ENCODE measurements around the gene SCFD1.
"Not testable (repeated sequence)": the region's sequence is repeated elsewhere in the genome, so short reads cannot be mapped to it uniquely, and the experiment has no call there.

SCFD1 gene, protein sequence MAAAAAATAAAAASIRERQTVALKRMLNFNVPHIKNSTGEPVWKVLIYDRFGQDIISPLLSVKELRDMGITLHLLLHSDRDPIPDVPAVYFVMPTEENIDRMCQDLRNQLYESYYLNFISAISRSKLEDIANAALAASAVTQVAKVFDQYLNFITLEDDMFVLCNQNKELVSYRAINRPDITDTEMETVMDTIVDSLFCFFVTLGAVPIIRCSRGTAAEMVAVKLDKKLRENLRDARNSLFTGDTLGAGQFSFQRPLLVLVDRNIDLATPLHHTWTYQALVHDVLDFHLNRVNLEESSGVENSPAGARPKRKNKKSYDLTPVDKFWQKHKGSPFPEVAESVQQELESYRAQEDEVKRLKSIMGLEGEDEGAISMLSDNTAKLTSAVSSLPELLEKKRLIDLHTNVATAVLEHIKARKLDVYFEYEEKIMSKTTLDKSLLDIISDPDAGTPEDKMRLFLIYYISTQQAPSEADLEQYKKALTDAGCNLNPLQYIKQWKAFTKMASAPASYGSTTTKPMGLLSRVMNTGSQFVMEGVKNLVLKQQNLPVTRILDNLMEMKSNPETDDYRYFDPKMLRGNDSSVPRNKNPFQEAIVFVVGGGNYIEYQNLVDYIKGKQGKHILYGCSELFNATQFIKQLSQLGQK

DNA sequence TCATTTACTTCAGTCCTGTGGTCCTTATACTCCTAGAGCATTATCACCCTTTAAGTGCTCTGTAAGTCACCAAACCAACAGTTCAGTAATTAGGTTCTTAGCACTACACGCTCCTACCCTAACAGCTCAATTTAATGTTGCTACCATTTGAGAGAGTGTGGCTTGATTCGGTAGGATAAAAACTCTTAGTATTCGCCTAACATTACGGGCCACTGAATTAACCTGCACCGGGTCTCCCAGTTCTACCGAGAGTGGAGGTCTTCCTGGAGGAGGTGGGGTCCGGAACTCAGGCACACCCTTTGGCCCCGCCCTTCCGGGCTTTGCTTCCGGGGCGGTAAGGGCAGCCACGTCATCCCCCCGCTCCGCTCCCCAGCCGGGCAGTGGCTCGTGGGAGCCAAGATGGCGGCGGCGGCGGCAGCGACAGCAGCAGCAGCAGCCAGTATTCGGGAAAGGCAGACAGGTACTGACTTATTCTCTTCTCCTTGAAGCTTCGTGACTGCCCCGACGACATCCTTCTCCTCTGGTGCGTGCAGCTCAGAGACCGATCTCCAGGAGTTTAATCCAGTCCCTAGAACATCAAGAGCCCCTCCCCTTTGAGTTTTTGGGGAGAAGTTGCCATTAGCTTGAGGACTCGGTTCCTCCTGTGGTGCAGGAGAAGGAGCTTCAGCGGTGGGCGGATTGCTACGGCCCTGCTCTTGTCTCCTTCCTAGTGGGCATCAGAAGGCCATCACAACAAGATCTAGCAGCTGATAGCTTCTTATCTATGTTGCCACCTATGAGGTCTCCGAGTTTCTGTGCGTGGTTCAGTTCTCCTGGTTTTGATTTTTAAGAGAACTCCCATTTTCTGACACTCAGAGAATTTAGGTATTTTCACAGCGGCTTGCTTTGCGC is at the start of gene SCFD1:
TSS of gene SCFD1 (plus strand) at position 380 of the 891 bp plus-strand sequence. CDS start at position 400, 20 bp downstream.
- DNase-seq = peak; percentile 98

DNA sequence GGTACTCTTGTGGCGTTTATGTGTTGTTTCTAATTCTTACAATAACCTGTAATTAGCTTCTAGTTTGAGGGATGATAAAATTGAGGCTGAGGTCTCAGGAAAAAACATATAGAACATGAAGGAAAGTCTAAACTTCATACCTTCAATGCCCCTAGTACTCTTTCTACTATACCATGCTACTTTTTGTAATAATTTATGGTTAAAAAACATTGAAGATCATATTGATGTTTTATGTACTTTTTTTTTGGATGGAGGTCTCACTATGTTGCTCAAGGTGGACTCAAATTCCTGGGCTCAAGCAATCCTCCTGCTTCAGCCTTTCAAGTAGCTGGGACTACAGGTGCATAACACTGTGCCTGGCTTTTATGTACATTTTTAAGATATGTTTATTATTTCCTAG is 49.3 kb upstream of the SCFD1 start:
- no peak for DNase-seq

DNA sequence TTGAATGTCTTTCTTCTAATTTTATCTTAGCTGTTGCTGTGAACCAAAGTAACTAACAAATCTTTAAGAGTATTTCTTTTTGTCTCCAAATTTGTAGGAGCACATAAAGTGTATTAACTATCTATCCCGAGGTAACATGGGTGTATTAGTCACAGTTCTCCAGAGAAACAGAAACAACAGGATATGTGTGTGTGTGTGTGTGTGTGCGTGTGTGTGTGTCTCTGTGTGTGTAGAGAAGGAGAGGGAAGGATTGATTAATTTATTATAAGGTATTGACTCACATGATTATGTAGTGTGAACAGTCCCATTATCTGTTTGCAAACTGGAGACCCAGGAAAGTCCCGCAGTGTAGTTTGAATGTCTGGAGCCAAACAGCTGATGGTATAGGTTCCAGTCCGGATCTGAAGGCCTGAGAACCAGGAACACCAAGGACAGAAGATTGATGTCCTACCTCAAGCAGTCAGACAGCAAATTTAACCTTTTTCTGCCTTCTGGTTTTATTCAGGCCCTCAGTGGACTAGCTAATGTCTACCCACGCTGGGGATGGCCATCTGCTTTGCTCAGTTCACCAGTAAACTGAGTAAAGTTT is 48.8 kb upstream of the SCFD1 start:
- DNase-seq = no peak

DNA sequence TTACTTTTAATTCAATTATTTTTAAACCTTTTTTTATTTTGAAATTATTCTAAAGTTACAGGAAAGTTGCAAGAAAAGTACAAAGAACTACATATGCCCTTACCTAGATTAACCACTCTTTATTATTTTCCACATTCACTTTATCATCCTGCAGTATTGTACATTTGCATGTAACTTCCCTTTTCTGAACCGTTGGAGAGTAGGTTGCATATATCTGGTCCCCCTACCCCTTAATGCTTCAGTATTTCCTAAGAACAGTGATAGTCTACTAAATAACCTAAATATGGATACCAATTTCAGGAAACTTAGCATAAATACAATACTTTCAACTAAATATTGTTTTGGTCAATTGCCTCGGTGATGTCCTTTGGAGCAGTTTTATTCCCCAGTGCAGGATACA is 48.2 kb upstream of the SCFD1 start:
- no peak for DNase-seq

DNA sequence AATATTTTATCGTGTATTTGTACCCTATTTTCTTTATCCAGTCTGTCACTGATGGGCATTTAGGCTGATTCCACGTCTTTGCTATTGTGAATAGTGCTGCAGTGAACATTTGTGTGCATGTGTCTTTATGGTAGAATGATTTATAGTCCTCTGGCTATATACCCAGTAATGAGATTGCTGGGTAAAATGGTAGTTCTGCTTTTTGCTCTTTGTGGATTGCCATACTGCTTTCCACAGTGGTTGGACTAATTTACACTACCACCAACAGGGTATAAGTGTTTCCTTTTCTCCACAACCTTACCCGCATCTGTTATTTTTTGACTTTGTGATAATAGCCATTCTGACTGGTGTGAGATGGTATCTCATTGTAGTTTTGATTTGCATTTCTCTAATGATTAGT is 47.3 kb upstream of the SCFD1 start:
- DNase-seq = not testable (repeated sequence)

DNA sequence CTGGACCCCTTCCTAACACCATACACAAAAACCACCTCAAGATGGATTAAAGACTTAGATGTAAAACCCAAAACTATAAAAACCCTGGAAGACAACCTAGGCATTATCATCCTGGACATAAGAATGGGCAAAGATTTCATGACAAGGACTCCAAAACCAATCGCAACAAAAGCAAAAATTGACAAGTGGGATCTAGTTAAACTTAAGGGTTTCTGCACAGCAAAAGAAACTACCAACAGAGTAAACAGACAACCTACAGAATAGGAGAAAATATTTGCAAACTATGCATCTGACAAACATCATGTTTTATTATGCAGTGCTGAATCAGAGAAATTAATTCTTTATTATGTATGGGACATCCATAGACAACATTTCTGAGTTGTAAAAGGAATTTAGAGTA is 45.8 kb upstream of the SCFD1 start:
- not testable (repeated sequence) for DNase-seq

DNA sequence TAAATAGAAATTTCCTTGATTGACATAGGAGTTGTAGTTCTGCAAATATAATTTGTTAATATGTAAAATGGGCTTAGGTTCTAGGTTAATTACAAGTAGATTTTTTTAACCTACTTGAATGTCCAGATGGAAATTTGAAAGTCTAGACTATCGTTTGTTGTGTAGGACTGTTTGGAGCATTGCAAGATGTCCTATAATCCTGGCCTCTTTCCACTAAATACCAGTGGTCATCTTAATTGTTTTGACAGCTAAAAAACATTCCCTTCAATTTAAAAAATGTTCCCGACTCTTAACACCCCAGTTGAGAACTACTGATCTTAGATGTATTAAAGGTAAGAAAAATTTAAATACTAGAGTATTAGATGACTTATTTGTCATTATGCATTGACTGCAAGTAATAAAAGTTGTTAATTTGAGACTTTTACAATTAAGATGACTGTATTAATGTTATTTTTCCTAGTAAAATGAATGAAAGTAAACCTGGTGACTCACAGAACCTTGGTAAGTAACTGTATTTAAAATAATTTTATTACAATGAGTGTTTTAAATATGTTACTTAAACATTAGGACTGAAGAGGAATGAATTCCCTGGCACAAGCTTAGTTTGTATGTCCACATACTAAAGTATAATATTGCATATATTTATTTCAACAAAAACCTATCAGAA is 41.4 kb upstream of the SCFD1 start:
- DNase-seq = no peak

DNA sequence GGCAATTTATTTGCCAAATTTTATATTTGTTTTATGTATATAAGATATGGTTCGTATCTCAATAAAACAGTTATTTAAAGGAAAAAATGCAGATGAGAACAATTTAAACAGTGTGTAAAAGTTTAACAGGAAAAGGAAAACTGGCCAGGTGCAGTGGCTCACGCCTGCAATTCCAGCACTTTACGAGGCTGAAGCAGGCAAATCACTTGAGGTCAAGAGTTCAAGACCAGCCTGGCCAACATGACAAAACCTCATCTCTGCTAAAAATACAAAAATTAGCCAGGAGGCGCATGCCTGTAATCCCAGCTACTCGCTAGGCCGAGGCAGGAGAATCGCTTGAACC is 40.9 kb upstream of the SCFD1 start:
- no peak for DNase-seq

DNA sequence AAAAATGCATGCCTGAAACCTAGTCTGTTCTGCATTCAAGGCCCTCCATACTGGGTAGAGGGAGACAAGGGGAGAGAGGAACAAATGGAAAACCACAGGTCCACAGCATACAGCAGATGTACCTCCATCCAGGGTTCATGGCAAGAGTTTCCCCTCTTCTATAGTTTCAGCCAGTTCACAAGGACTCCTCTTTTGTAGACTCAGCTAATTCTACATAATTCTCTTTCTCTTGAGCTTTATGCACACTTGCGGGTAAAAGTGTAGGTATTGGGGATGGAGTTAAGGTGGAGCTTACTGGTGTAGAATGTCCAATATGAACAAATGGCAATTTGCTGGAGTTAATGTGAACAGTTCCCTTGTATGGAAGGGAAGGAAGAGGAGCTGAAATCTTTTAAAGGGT is 39.7 kb upstream of the SCFD1 start:
- no peak for DNase-seq

DNA sequence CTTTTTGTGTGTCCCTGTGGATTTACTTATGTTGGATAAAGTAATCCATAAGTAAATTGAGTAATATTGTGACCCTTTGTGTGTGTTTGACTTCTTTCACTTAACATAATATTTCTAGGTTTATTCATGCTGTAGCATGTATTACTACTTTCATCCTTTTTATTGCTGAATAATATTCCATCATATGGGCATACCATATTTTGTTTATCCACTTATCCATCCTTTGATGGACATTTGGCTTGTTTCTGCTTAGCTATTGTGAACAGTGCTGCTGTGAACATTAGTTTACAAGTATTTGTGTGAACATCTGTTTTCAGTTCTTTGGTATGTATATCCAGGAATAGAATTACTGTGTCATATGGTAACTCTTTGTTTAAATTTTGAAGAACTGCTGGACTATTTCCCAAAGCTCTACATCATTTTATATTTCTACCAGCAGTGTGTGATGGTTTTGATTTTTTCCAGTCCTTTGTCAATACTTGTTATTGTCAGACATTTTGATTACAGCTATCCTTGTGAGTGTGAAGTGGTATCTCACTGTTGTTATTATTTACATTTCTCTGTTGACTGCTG is 38.0 kb upstream of the SCFD1 start:
- DNase-seq = no peak

DNA sequence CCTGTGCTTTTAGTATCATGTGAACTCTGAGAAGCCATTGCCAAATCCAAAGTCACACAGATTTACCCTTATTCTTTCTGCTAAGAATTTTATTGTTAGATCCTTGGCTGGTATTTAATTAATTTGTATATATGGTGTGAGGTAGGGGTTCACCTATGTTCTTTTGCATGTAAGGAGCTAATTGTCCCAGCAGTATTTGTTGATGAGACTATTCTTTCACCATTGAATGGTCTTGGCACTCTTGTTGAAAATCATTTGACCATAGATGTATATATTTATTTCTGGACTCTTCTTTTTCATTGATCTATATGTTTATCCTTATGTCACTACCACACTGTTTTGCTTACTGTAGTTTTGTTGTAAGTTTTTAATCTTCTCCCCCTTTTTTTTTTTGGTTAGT is 36.9 kb upstream of the SCFD1 start:
- peak; percentile 20 for DNase-seq

DNA sequence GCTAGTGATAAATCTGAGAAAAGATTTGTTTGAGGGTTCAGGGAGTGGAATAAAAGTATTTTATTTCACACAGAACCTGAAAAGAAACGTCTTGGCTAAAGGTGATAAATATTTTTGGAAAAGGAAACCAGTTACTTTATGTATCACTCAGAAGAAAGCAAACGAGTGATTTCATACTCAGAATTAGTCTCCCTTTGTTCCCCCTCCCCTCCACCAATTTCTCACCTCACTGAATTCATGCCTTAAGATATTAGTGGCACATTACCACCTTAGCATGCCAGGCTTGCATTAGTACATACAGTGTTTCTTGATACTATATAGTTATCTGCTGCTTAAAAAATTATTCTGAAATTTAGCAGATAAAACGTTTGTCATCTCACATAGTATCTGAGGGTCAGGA is 35.0 kb upstream of the SCFD1 start:
- no peak for DNase-seq

DNA sequence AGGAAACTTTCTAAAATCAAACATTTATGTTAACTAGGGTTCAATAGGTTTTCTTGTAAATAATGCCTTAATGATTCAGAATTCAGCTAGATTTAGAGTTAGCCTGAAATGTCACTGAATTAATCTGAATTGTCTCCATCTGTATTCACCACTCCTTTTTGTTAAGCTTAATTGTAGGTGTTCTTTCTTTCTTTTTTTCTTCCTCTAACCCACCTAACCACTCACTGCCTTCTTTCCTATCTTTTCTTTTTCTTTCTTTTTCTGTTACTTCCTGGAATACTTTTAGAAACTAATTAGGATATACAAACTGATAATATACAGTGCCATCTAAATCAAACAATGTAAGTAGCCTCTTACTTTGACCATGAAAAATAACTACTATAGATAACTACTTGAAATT is 33.2 kb upstream of the SCFD1 start:
- DNase-seq = no peak

DNA sequence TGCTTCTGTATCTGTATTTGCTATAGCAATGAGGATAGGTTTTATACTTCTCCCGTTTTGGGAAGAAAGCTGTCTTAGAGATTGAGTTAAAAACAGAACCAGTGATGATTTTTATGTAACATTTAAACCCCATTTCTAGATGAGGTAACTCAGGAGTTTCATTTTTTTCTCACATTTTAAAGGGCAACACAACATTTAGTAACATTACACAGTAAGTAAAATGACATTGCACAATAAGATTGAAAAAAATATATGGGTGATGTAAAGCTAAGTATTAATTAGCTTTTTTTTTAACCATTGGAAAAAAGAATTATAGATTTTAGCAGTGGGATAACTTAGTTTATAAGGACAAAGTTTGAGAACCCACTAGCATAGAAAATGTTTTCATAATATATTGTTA is 25.2 kb upstream of the SCFD1 start:
- DNase-seq = no peak

DNA sequence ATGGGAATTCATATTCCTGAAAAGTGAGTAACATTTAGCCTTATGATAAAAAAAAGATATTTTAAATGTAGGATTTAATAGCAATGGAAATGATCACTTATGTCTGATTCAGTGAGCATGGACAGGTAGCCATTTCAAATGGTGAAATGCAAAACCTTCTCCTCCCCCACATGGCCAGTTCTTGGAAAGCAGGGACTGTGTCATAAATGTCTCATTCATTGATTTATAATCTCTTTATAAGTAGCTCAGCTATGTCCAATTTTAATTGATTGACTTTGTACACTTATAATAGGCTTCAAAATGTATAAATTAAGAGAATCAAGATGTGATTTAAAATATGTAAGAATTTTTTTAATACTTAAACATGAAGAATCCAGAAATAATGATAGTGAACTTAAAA is 24.6 kb upstream of the SCFD1 start:
- DNase-seq = no peak

DNA sequence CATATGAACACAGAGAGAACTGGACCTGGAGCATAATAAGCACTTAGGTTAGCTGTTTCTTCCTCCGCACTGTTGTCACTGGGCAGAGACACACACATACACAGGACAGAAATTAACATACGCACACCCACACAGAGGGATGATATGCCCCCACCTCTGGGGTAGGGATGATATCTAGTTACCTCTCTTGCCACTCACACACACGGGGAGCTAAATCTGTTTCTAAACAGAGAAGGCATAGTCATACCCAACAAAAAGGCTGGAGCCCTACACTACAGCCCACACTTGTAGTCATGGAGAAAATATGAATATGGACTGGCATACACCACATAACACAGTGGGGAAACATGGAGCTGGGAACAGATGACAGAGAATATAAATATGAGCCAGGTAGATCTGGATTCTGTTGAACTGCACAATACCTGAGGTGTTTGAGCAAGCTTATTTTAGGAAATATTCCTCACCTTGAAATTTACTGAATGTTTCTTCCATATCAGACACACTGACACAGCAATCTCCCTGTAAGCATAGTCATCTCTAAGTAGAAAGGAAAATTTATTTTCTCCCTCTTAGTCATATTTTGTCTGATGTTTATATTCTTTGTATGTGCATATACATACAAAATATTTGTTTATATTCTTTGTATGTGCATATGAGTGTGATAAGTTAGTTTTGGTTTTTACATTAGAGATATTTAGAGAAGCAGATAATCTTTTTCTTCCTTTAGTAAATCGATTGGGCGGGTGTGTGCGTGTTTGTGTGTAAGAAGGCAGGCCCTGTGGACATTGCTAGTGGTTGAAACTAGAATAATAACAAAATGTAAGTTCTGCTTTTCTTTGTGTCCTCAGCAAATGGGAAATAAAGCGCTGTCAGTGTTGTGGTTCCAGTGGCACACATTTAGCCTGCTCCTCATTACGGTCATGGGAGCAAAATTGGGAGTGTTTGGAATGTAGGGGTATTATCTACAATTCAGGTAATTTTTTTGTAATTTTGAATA is 20.9 kb upstream of the SCFD1 start:
- DNase-seq = no peak

DNA sequence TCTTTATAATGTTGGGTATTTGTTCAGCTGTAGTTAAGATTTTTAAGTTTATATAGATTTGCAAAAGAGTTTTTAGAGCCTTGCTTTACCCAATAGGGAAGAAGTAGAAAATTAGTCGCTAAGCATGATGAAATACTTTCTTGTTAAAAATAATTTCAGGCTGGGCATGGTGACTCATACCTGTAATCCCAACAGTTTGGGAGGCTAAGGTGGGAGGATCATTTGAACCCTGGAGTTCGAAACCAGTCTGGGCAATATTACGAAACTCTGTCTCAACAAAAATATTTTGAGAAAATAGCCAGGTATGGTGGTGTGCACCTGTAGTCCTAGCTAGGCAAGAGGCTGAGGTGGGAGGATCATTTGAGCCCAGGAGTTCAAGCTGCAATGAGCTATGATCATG is 18.7 kb upstream of the SCFD1 start:
- no peak for DNase-seq

DNA sequence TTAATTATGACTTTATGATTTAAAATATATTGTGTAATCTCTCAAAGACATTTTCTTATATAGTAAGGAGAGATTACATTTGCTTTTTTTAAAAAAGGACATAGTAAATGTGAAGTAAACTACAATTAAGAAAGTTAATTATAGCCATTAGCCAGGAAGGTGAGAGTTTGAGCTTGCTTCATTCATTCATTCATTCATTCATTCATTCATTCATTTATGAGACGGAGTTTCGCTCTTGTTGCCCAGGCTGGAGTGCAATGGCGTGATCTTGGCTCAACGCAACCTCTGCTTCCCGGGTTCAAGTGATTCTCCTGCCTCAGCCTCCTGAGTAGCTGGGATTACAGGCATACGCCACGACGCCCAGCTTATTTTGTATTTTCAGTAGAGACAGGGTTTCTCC is 17.4 kb upstream of the SCFD1 start:
- not testable (repeated sequence) for DNase-seq

DNA sequence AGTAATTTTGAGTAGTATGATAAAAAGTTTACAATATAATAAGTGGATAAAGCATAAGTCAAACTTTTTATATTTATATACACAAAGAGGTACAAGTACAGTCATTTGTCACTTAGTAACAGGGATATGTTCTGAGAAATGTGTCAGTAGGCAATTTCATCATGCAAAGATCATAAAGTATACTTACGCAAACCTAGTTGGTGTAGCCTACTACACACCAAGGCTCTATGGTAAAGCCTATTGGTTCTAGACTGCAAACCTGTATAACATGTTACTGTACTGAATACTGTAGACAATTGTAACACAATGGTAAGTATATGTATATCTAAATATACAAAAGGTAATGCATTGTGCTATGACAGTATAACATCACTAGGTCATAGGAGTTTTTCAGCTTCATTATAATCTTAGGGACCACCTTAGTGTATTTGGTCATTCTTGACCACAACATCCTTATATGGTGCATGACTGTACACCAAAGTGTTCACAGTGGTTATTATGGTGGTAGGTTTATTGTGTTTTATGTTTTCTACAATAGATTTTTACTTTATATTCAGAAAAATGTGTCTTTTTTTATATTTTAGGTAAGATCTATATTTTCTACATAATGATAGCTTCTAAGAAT is 14.9 kb upstream of the SCFD1 start:
- no peak for DNase-seq

DNA sequence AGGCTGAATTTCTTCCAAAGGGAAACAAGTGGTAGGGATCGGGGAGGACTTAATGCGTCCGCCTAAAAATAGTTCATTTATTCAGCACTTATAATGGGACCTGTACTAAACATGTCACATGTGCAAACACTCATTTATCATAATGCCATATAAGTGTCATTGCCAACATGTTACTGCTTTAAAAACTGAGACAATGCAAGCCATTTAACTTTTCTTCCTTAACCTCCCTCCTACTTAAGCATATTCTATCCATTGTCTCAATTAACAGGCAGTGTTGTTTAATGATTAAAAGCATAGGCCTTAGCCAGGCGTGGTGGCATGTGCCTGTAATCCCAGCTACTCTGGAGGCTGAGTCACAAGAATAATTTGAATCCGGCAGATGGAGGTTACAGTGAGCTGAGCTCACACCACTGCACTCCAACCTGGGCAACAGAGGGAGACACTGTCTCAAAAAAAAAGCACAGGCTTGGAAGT is 13.5 kb upstream of the SCFD1 start:
- DNase-seq = no peak

All from eye (tissue), 1 donor.